ENCODE results near the gene FIGNL1.

FIGNL1 gene

DNA sequence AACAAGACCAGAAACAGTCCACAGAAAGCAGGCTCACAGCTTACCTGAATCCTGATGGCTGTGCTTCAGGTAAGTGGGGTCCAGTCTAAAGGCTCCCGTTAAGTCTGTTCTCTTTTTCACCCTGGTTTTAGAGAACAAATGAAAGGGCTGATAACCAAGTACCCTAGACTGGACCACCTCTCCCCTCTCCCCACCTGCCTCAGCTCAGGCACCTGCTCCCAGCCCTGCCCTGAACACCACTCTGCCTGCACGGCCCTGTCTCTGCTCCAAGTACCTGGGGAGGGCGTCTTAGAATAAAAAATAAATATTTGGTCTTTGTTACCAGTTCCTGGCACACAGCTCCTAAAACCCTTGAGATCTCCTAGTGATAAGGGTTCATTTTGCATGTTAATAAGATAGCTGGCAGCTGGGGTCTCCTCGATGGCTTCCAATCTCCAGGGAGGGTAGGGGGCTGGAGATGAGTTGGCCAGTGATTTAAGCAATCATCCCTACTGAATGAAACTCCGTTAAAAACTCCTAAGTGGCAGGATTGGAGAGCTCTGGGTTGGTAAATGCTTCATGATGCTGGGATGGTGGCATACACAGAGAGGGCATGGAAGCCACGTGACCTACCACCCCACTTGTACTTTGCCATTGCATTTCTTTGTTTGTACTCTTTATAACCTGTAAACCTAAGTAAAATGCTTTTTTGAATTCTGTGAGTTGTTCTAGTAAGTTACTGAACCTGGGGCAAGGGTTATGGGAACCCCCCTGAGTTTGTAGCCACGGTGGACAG lies 29.8 kb upstream of the FIGNL1 start:
- H3K4me3 ChIP-seq (ENCODE audit: low read depth, low read length): no peak overlapping the region
- TF ChIP-seq, protein P1, sequence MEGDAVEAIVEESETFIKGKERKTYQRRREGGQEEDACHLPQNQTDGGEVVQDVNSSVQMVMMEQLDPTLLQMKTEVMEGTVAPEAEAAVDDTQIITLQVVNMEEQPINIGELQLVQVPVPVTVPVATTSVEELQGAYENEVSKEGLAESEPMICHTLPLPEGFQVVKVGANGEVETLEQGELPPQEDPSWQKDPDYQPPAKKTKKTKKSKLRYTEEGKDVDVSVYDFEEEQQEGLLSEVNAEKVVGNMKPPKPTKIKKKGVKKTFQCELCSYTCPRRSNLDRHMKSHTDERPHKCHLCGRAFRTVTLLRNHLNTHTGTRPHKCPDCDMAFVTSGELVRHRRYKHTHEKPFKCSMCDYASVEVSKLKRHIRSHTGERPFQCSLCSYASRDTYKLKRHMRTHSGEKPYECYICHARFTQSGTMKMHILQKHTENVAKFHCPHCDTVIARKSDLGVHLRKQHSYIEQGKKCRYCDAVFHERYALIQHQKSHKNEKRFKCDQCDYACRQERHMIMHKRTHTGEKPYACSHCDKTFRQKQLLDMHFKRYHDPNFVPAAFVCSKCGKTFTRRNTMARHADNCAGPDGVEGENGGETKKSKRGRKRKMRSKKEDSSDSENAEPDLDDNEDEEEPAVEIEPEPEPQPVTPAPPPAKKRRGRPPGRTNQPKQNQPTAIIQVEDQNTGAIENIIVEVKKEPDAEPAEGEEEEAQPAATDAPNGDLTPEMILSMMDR (IDR thresholded peaks at IDR 0.05; ENCODE audit: low read depth, low read length): no peak

DNA sequence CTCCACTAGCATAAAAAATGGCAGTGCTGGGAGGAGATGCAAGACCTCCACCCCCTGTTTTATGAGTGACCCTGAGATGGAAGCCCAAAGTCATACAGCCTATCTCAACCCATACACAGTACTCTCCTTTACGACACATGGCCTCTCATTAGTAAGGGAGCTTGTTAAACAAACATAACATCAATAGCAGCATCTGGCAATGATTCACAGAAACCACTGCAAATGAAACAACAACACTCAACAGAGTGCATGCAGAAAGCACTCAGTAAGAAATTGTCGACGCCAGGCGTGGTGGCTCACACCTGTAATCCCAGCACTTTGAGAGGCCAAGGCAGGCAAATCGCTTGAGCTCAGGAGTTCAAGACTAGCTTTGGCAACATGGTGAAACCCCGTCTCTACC lies 27.5 kb upstream of the FIGNL1 start:
- H3K4me3 ChIP-seq (ENCODE audit: low read depth, low read length): no peak overlapping the region
- TF ChIP-seq, protein P1 (IDR thresholded peaks at IDR 0.05; ENCODE audit: low read depth, low read length): no peak

DNA sequence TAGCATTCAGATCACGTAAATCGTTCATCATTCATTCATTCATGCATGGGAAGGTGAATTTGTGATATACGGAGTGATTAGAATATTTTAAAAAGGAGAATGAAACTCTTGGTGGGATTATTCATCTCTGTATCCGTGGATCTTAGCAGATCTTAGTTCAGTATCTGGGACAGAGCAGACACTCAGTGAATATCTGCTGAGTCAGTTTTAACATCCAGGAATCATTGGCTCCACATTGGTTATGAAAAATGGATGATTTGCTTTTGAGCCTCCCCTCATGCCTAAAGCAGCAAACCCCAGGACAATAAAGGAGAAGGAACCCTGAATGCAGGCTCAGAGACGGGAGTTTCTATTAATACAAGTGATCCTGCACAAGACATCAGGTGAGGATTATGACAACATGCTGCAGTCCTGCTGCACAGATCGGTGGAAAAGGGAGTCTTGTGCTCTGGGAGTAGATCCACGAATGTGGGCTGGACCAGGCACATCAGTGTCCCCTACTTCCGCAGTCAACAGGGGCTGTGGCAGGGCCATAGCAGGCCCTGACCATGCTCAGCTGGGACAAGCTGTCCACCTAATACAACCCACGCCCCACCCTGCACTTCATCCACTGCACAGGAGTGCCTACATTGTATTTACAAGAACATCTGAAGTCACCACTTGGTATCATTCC lies 26.9 kb upstream of the FIGNL1 start:
- TF ChIP-seq, protein P1 (IDR thresholded peaks at IDR 0.05; ENCODE audit: low read depth, low read length): no peak
- H3K4me3 ChIP-seq (ENCODE audit: low read depth, low read length): no peak overlapping the region

DNA sequence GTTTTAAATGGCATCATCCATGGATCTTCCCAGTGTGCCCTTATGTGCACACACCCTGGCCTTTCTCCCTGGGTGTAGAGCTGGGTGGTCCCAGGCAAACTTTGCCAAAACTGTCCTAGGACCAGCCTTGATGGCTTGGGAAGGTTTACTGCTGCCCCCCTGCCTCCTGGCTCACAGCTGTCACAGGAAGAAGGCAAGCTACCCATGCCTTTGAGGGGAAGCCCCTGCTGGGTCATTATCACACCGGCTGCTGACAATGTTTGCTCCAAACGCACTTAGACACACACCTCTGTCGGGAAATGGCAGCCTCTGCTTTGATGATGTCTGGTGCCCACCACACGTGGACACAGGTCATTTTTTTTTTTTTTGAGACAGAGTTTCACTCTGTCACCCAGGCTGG lies 25.2 kb upstream of the FIGNL1 start:
- TF ChIP-seq, protein P1 (IDR thresholded peaks at IDR 0.05; ENCODE audit: low read depth, low read length): no peak
- no peak overlapping the region for H3K4me3 ChIP-seq (ENCODE audit: low read depth, low read length)

DNA sequence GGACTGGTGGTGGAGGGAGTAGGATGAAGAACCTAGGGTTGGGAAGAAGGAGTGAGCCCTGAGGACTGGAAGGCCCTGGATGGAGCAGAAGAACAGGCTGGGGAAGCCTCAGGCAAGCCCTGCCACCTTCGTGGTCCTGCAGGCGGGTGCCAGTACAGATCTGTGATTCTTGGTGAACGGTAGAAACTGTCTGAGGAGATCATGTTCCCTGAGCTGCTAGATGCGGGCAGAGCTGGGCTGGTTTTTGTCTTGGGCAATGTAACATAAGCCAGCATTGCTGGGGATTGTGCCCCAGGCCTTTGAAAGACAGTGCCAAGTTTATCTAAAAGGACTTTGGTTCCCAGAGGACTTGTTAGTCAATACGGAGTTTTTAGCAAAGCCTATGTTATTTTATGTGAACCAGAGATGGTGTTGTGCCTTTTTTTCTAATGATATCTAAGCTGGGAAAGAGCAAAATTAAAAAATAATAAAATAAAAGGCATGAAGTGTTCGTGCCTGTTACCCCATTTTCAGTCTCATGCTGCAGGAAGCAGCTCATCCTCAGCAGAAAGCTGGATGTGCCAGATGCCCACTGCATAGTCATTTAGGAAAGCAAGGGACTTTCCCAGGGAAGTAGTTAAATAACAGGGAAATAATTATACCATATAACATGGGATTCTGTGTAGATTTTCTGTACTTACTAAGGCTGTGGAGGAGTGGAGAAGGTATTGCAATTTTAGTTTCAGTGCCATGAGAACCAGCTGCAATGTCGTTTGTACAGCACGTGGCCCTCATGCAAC lies 24.4 kb upstream of the FIGNL1 start:
- TF ChIP-seq, protein P1 (IDR thresholded peaks at IDR 0.05; ENCODE audit: low read depth, low read length): no peak
- H3K4me3 ChIP-seq (ENCODE audit: low read depth, low read length): no peak overlapping the region

DNA sequence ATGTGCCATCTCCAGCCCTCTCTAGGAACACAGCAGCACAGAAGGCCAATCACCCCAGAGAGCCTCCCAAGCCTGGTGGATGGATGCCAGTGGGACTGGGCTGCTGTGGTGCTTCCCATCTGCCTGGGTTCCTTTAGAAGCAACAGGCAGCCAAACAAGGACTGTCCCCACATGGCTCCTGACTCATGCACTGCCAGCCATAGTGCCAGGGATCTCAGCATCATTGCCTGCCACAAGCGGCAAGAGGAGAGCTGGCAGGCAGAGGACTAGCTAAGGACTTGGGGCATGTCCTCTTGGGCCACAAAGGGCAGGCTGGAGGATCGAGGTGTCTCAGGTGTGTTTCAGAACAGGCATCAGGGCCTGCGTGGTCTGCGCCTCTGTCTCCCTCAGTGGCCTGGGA lies 23.4 kb upstream of the FIGNL1 start:
- no peak overlapping the region for H3K4me3 ChIP-seq (ENCODE audit: low read depth, low read length)
- TF ChIP-seq, protein P1 (IDR thresholded peaks at IDR 0.05; ENCODE audit: low read depth, low read length): no peak

Data from WI38 (cell line).